Heart left ventricle (tissue), 13 donors: ENCODE results near the gene SYDE1.

Experiments used
- POLR2A ChIP-seq, 2 donors: fragments of 450-650 bp; IDR thresholded peaks; one replicate each; pipeline ENCODE4 v1.6.1; 2017; ENCODE audit warnings: antibody characterized with exemption in 2 of 2, mild to moderate bottlenecking in 2 of 2, moderate library complexity in 2 of 2
- TF ChIP-seq, protein P1 (sequence below), 12 donors: fragments of 200-600 bp; sonication (generic) in 4 of 12; IDR thresholded peaks; one replicate each; pipeline versions ENCODE4 v1.5.0 to v1.8.0; 2018 to 2022; ENCODE audit warnings: antibody characterized with exemption in 12 of 12, mild to moderate bottlenecking in 5 of 12
- donor health status: ischemic (EF 13 %, LVEDD 7.1; RV severe dilation, severe dysfunction).
- donor health status: DM: no; HTN: yes; CAD: no.
- donor health status: DM: no; HTN: no; CAD: no.
- donor health status: ischemic (EF 25% LVEDD 6.9; RV normal size, moderate dysfunction).
- donor health status: ischemic (EF 25% LVEDD 5.7; RV mildly dilated, moderate dysfunction).
- donor health status: ischemic (EF 35%, LVEDD 5.7; RV mildly dilated, moderate dysfunction).
- donor health status: nonischemic (EF 11% LVEDD 7.7; RV severe dilation, severe dysfunction).
- donor health status: DM: yes; HTN: yes; CAD: no.
- donor health status: PGD.
- donor health status: ischemic (EF 29% LVEDD 5.4; RV normal size, mild dysfunction).
- donor health status: nonischemic (EF 23%, LVEDD 6.1; RV moderate dilation, normal function).

DNA sequence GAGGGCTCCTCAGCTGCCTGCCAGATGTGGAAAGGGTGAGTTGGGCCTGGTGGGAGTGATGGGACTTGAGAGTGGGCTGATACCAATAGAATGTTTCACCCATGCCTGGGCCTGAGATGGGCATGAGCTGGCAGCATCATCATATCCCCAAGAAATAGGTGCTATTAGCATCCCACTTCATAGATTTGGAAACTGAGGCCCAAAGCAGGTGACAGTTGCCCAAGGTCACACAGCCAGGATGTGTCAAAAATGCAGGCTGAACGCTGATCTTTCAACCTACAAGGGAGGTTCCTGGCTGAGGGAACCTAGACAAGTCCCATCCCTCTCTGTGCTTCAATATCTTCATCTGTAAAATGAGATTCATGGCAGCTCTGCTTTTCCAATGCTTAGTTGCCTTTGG lies 4.6 kb downstream of the SYDE1 start:
- TF ChIP-seq, protein P1, sequence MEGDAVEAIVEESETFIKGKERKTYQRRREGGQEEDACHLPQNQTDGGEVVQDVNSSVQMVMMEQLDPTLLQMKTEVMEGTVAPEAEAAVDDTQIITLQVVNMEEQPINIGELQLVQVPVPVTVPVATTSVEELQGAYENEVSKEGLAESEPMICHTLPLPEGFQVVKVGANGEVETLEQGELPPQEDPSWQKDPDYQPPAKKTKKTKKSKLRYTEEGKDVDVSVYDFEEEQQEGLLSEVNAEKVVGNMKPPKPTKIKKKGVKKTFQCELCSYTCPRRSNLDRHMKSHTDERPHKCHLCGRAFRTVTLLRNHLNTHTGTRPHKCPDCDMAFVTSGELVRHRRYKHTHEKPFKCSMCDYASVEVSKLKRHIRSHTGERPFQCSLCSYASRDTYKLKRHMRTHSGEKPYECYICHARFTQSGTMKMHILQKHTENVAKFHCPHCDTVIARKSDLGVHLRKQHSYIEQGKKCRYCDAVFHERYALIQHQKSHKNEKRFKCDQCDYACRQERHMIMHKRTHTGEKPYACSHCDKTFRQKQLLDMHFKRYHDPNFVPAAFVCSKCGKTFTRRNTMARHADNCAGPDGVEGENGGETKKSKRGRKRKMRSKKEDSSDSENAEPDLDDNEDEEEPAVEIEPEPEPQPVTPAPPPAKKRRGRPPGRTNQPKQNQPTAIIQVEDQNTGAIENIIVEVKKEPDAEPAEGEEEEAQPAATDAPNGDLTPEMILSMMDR (IDR thresholded peaks at IDR 0.05) = no peak
- no peak for TF ChIP-seq POLR2A (IDR thresholded peaks at IDR 0.05)
